Measurements from ENCODE around the gene PAK6.

- TF ChIP-seq PBX3 (IDR thresholded peaks at IDR 0.05) (no peak), RAD21 (conservative IDR thresholded peaks at IDR 0.05 in 1 of 2, IDR thresholded peaks at IDR 0.05 in 1 of 2) (peak; percentile 21 to 41; a peak in 2 of 5 replicates), NPAS2 (CRISPR knock-in tag; IDR thresholded peaks at IDR 0.05; ENCODE audit: borderline replicate concordance) (no peak), RCOR1 (IDR thresholded peaks at IDR 0.05; ENCODE audit: low read depth, low read length) (no peak), CBX8 (IDR thresholded peaks at IDR 0.05) (no peak), RFX5 (IDR thresholded peaks at IDR 0.05) (no peak)
- TF ChIP-seq, protein P1, sequence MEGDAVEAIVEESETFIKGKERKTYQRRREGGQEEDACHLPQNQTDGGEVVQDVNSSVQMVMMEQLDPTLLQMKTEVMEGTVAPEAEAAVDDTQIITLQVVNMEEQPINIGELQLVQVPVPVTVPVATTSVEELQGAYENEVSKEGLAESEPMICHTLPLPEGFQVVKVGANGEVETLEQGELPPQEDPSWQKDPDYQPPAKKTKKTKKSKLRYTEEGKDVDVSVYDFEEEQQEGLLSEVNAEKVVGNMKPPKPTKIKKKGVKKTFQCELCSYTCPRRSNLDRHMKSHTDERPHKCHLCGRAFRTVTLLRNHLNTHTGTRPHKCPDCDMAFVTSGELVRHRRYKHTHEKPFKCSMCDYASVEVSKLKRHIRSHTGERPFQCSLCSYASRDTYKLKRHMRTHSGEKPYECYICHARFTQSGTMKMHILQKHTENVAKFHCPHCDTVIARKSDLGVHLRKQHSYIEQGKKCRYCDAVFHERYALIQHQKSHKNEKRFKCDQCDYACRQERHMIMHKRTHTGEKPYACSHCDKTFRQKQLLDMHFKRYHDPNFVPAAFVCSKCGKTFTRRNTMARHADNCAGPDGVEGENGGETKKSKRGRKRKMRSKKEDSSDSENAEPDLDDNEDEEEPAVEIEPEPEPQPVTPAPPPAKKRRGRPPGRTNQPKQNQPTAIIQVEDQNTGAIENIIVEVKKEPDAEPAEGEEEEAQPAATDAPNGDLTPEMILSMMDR (IDR thresholded peaks at IDR 0.05), result peak; percentile 16; the same call in 1 of the 3 replicates
Measured at GRCh38 chr15:40272485-40273056, 33.7 kb downstream of the PAK6 start.
